Muscle of leg (tissue), 11 donors: ENCODE results near the gene RPS15A. TPM values are rescaled to one million over a fixed set of nuclear protein-coding genes. Genes with fewer than 3 reads are reported as not detected.
"Not testable (repeated sequence)": the region's sequence is repeated elsewhere in the genome, so short reads cannot be mapped to it uniquely, and the experiment has no call there.

ENCODE experiments used
- DNase-seq: peaks from one replicate; pipeline ENCODE4 v3.0.0; 2013
- H3K27ac ChIP-seq: one replicate; pipeline ENCODE4 v1.5.1; 2013; ENCODE audit warnings: mild to moderate bottlenecking, low read length, control low read depth
- H3K27me3 ChIP-seq: one replicate; pipeline ENCODE4 v1.6.1; 2013; ENCODE audit warnings: low read length; ENCODE audit not compliant: control insufficient read depth, insufficient read depth
- H3K36me3 ChIP-seq: one replicate; pipeline ENCODE4 v1.6.1; 2013; ENCODE audit warnings: low read length; ENCODE audit not compliant: control insufficient read depth, insufficient read depth
- H3K4me1 ChIP-seq: one replicate; pipeline ENCODE4 v1.6.1; 2013; ENCODE audit warnings: low read length; ENCODE audit not compliant: control insufficient read depth, insufficient read depth
- H3K4me3 ChIP-seq: one replicate; pipeline ENCODE4 v1.5.1; 2013; ENCODE audit warnings: low read length, control low read depth
- H3K9me3 ChIP-seq: replicated peaks from 2 replicates; pipeline ENCODE4 v1.6.1; 2013; ENCODE audit warnings: low read depth, low read length; ENCODE audit not compliant: control insufficient read depth
- WGBS: methylation state at CpG from one replicate; pipeline ENCODE4 v1.1.5; 2013; ENCODE audit warnings: missing lambda C conversion rate; ENCODE audit not compliant: insufficient coverage; 5-methylcytosine and 5-hydroxymethylcytosine counted together
- polyA plus RNA-seq, 8 donors: library from polyadenylated mRNA; unstranded; fragments of 120-200 nt; gene quantifications; one replicate each; pipeline versions ENCODE4 v1.2.1 to v1.2.3, GENCODE V29; 2013; ENCODE audit warnings: inconsistent platforms in 1 of 8, low replicate concordance in 1 of 8; ENCODE audit not compliant: insufficient read length in 8 of 8, insufficient read depth in 1 of 8
- total RNA-seq: library from RNA; stranded (reverse); fragments of 120-200 nt; gene quantifications from one replicate; pipeline ENCODE4 v1.2.4, GENCODE V29; 2013

The RPS15A gene
- total and polyA plus RNA-seq, 9 donors, result 1,889 to 4,122 (median 2,137) TPM

- WGBS, result 97% methylated on average over 6 of the region's 11 CpGs
- H3K4me3 ChIP-seq, H3K27me3 ChIP-seq, H3K4me1 ChIP-seq, DNase-seq, H3K9me3 ChIP-seq, H3K36me3 ChIP-seq, H3K27ac ChIP-seq: not testable (repeated sequence)
Measured at GRCh38 chr16:18770336-18770962, 19.7 kb downstream of the RPS15A start.

GRCh38 chr16:18767217-18767616 is 22.9 kb downstream of the RPS15A start:
- not testable (repeated sequence) for DNase-seq, H3K36me3 ChIP-seq, H3K4me3 ChIP-seq, H3K27me3 ChIP-seq, H3K4me1 ChIP-seq, H3K27ac ChIP-seq, H3K9me3 ChIP-seq
- WGBS, result 81% methylated on average over 2 of the region's 7 CpGs

- H3K9me3 ChIP-seq, H3K4me1 ChIP-seq, H3K27ac ChIP-seq, DNase-seq, H3K27me3 ChIP-seq, H3K4me3 ChIP-seq, H3K36me3 ChIP-seq: not testable (repeated sequence)
- no CpG with 5 or more reads among the region's 5 CpGs for WGBS
Measured at GRCh38 chr16:18762713-18763112, 27.4 kb downstream of the RPS15A start.

GRCh38 chr16:18759598-18760520 is 30.3 kb downstream of the RPS15A start:
- H3K27me3 ChIP-seq, H3K27ac ChIP-seq, H3K4me1 ChIP-seq, H3K4me3 ChIP-seq, H3K9me3 ChIP-seq, H3K36me3 ChIP-seq, DNase-seq: not testable (repeated sequence)
- WGBS, result 44% methylated on average over 2 of the region's 21 CpGs

- DNase-seq, H3K27me3 ChIP-seq, H3K4me1 ChIP-seq, H3K9me3 ChIP-seq, H3K4me3 ChIP-seq, H3K36me3 ChIP-seq, H3K27ac ChIP-seq: not testable (repeated sequence)
- no CpG with 5 or more reads among the region's 10 CpGs for WGBS
Measured at GRCh38 chr16:18757960-18758660, 32.0 kb downstream of the RPS15A start.

GRCh38 chr16:18756639-18757038 is 33.5 kb downstream of the RPS15A start:
- not testable (repeated sequence) for H3K27ac ChIP-seq, H3K4me3 ChIP-seq, DNase-seq, H3K9me3 ChIP-seq, H3K4me1 ChIP-seq, H3K27me3 ChIP-seq, H3K36me3 ChIP-seq
- 71% methylated on average over 1 of the region's 9 CpGs for WGBS

GRCh38 chr16:18742870-18743269 is 47.3 kb downstream of the RPS15A start:
- not testable (repeated sequence) for H3K36me3 ChIP-seq, DNase-seq, H3K27ac ChIP-seq, H3K9me3 ChIP-seq, H3K27me3 ChIP-seq, H3K4me3 ChIP-seq, H3K4me1 ChIP-seq
- WGBS, result no CpG with 5 or more reads among the region's 8 CpGs

GRCh38 chr16:18740027-18740426 is 50.1 kb downstream of the RPS15A start:
- WGBS, result no CpG with 5 or more reads among the region's 3 CpGs
- not testable (repeated sequence) for H3K9me3 ChIP-seq, H3K36me3 ChIP-seq, H3K27ac ChIP-seq, DNase-seq, H3K4me3 ChIP-seq, H3K27me3 ChIP-seq, H3K4me1 ChIP-seq

GRCh38 chr16:18738768-18739167 is 51.4 kb downstream of the RPS15A start:
- WGBS, result no CpG with 5 or more reads among the region's 4 CpGs
- H3K4me3 ChIP-seq, DNase-seq: not testable (repeated sequence)

GRCh38 chr16:18734279-18734678 is 55.9 kb downstream of the RPS15A start:
- WGBS, result 87% methylated on average over 9 of the region's 27 CpGs
- H3K36me3 ChIP-seq, H3K27ac ChIP-seq, H3K27me3 ChIP-seq, H3K9me3 ChIP-seq, H3K4me3 ChIP-seq, DNase-seq, H3K4me1 ChIP-seq: not testable (repeated sequence)

More at GRCh38 chr16:18738768-18739167, 51.4 kb downstream of the RPS15A start:
- not testable (repeated sequence) for H3K9me3 ChIP-seq, H3K36me3 ChIP-seq, H3K4me1 ChIP-seq, H3K27me3 ChIP-seq, H3K27ac ChIP-seq
